Fibroblast of lung (primary cell): Measurements from ENCODE around the gene FGR. TPM values are rescaled to one million over a fixed set of nuclear protein-coding genes. Genes with fewer than 3 reads are reported as not detected.

Experiments used
- DNase-seq, 2 donors: peaks; one replicate each; pipeline versions ENCODE4 v3.0.0 to v3.0.0-alpha.2; 2010; ENCODE audit warnings: low read depth in 2 of 2
- H2AFZ ChIP-seq: 2 replicates; pipeline ENCODE4 v1.5.1; 2012; ENCODE audit warnings: low read length, control low read depth, inconsistent platforms
- H3K27ac ChIP-seq: 2 replicates; pipeline ENCODE4 v1.5.1; 2011; ENCODE audit warnings: low read length, control low read depth; ENCODE audit not compliant: insufficient read depth
- H3K27me3 ChIP-seq: 2 replicates; pipeline ENCODE4 v1.5.1; 2011; ENCODE audit warnings: mild to moderate bottlenecking, low read length; ENCODE audit not compliant: control insufficient read depth, insufficient read depth
- H3K36me3 ChIP-seq: 2 replicates; pipeline ENCODE4 v1.5.1; 2011; ENCODE audit warnings: low read length; ENCODE audit not compliant: control insufficient read depth, insufficient read depth
- H3K4me1 ChIP-seq: 2 replicates; pipeline ENCODE4 v1.5.1; 2011; ENCODE audit warnings: low read length; ENCODE audit not compliant: control insufficient read depth, insufficient read depth; ENCODE audit errors: extremely low read depth
- H3K4me2 ChIP-seq: 2 replicates; pipeline ENCODE4 v1.5.1; 2011; ENCODE audit warnings: low read length, control low read depth; ENCODE audit not compliant: insufficient read depth; ENCODE audit errors: extremely low read depth
- H3K4me3 ChIP-seq, 4 experiments: fragments of 200-600 bp in 1 of 4; sonication (generic) in 1 of 4; replicated peaks in 1 of 4; 2 replicates each; pipeline ENCODE4 v1.5.1; 2011 to 2016; ENCODE audit warnings: low read length in 4 of 4, low read depth in 3 of 4, mild to moderate bottlenecking in 3 of 4, control low read depth in 2 of 4, inconsistent platforms in 1 of 4, mixed read lengths in 1 of 4; ENCODE audit not compliant: insufficient read depth in 1 of 4; ENCODE audit errors: control extremely low read depth in 1 of 4
- H3K79me2 ChIP-seq: 2 replicates; pipeline ENCODE4 v1.5.1; 2012; ENCODE audit warnings: mild to moderate bottlenecking, low read length, inconsistent platforms; ENCODE audit not compliant: control insufficient read depth, insufficient read depth
- H3K9ac ChIP-seq: 2 replicates; pipeline ENCODE4 v1.5.1; 2011; ENCODE audit warnings: mild to moderate bottlenecking, low read length, control low read depth; ENCODE audit not compliant: insufficient read depth
- H3K9me3 ChIP-seq: 2 replicates; pipeline ENCODE4 v1.5.1; 2012; ENCODE audit warnings: low read depth, low read length; ENCODE audit not compliant: control insufficient read depth, insufficient read depth
- H4K20me1 ChIP-seq: 2 replicates; pipeline ENCODE4 v1.5.1; 2011; ENCODE audit warnings: low read length; ENCODE audit not compliant: control insufficient read depth, insufficient read depth; ENCODE audit errors: extremely low read depth
- EZH2 ChIP-seq: IDR thresholded peaks from 2 replicates; pipeline ENCODE4 v1.5.1; 2012; ENCODE audit warnings: low read length, control low read depth, mild to moderate bottlenecking; ENCODE audit errors: missing control alignments
- polyA plus RNA-seq, 2 donors: library from polyadenylated mRNA; depleted of rRNA in 1 of 2; stranded (reverse) in 1 of 2; unstranded in 1 of 2; fragments of >200 nt; gene quantifications; 2 replicates each; pipeline ENCODE4 v1.2.1, GENCODE V29; 2011 to 2012; ENCODE audit warnings: missing spikeins in 1 of 2
- total RNA-seq: library from RNA; depleted of rRNA; stranded (reverse); fragments of >200 nt; gene quantifications from 2 replicates; pipeline ENCODE4 v1.2.1, GENCODE V29; 2014
- TF ChIP-seq, protein P1 (sequence below), 2 donors: IDR thresholded peaks in 1 of 2; conservative IDR thresholded peaks in 1 of 2; 1 replicate in 1 of 2; 2 replicates in 1 of 2; pipeline ENCODE4 v1.5.1; 2011 to 2012; ENCODE audit warnings: low read length in 2 of 2, control low read depth in 1 of 2, inconsistent platforms in 1 of 2, low read depth in 1 of 2, mild to moderate bottlenecking in 1 of 2

Gene FGR
- total and polyA plus RNA-seq, 2 donors (not counting 1 experiment from before 2014, with no cell fraction given): not detected

DNA sequence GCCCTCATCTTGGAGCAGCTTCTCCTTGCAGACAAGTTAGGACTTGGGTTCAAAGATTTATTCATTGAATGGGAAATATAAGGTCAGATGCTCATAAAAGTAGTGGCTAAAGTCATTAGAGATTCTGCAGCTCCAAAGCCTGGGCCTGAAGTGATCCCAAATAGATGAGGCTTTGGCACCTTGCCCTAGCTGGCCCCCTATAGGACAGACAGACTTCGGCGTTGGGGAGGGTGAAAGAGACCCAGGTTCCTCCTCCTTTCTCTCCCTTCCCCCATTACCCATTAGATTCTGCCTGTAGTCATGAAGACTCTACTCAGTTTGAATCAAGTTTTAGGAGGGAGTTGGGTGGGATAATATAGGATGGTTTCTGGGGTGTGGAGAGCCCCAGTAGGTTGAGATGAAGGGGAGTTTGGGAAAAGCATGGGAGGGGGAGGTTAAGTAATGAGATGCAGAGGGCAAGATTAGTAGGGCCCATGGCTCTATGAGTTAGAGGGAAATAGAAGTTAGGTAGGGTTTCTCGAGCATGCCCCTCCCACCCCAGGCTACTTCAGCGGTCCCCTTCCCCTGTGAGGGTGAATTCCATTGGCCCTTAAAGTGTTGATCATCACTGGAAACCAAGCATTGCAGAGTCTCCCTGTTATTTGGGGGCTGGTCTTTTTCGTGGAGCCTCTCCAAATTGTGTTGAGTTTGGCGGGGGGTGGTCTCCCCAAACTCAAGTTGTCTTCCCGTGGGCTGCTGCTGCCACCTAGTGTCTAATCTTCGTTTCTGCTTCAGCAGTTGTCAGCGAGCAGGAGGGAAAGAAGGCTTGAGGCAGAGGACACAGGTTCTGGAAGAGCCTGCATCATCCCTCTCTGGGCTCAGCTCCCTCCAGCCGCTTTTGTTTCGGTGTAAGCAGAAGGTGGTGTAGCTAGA is 28.9 kb downstream of the FGR start:
- Histone ChIP-seq H3K4me1 (peaks cover 14% of the 10 kb centered on the region), H4K20me1 (no peaks in the 10 kb centered on the region), H3K27me3 (peaks cover 12% of the 10 kb centered on the region), H3K27ac (peak overlapping the region; percentile 37), H3K36me3 (no peaks in the 10 kb centered on the region), H3K4me3 (no peak overlapping the region), H3K79me2 (peaks cover 22% of the 10 kb centered on the region), H3K9ac (peak overlapping the region; percentile 23), H2AFZ (no peak overlapping the region), H3K9me3 (no peaks in the 10 kb centered on the region), H3K4me2 (peak overlapping the region; percentile 44)
- TF ChIP-seq, protein P1, sequence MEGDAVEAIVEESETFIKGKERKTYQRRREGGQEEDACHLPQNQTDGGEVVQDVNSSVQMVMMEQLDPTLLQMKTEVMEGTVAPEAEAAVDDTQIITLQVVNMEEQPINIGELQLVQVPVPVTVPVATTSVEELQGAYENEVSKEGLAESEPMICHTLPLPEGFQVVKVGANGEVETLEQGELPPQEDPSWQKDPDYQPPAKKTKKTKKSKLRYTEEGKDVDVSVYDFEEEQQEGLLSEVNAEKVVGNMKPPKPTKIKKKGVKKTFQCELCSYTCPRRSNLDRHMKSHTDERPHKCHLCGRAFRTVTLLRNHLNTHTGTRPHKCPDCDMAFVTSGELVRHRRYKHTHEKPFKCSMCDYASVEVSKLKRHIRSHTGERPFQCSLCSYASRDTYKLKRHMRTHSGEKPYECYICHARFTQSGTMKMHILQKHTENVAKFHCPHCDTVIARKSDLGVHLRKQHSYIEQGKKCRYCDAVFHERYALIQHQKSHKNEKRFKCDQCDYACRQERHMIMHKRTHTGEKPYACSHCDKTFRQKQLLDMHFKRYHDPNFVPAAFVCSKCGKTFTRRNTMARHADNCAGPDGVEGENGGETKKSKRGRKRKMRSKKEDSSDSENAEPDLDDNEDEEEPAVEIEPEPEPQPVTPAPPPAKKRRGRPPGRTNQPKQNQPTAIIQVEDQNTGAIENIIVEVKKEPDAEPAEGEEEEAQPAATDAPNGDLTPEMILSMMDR (conservative IDR thresholded peaks at IDR 0.05 in 1 of 2, IDR thresholded peaks at IDR 0.05 in 1 of 2; ENCODE audit: low read depth in 1 of 2, low read length in 2 of 2): peak; percentile 80 to 85
- no peak for TF ChIP-seq EZH2
- DNase-seq: peak; percentile 46 to 69

DNA sequence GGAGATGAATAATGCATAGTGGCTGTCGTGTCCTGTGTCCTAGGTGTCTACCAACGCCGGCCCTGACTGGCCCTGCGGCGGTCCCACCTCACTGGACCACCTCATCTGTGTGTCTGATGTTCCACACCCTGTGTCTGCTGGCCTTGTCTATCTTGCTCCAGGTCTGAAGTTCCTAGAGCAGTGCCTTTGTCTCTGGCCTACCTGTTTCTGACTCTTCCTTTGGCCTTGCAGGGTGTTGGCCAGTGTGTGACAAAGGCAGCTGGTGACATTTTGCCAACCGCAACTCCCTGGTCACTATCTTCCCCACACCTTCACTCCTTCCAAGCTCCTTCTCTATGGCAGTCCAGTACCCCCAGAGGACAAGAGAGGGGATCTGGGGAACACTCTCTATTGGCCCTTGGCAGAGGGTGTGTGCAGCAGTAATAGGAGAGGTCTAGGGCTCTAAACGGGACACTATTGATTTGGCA is 29.7 kb downstream of the FGR start:
- Histone ChIP-seq H3K79me2 (peaks cover 29% of the 10 kb centered on the region), H3K27me3 (peaks cover 5% of the 10 kb centered on the region), H3K27ac (no peak overlapping the region), H3K4me1 (peaks cover 14% of the 10 kb centered on the region), H3K9ac (no peak overlapping the region), H3K4me2 (no peak overlapping the region), H3K4me3 (no peak overlapping the region), H4K20me1 (no peaks in the 10 kb centered on the region), H2AFZ (no peak overlapping the region), H3K9me3 (no peaks in the 10 kb centered on the region), H3K36me3 (no peaks in the 10 kb centered on the region)
- TF ChIP-seq, protein P1 (conservative IDR thresholded peaks at IDR 0.05 in 1 of 2, IDR thresholded peaks at IDR 0.05 in 1 of 2; ENCODE audit: low read depth in 1 of 2, low read length in 2 of 2): no peak
- no peak for TF ChIP-seq EZH2
- no peak for DNase-seq

DNA sequence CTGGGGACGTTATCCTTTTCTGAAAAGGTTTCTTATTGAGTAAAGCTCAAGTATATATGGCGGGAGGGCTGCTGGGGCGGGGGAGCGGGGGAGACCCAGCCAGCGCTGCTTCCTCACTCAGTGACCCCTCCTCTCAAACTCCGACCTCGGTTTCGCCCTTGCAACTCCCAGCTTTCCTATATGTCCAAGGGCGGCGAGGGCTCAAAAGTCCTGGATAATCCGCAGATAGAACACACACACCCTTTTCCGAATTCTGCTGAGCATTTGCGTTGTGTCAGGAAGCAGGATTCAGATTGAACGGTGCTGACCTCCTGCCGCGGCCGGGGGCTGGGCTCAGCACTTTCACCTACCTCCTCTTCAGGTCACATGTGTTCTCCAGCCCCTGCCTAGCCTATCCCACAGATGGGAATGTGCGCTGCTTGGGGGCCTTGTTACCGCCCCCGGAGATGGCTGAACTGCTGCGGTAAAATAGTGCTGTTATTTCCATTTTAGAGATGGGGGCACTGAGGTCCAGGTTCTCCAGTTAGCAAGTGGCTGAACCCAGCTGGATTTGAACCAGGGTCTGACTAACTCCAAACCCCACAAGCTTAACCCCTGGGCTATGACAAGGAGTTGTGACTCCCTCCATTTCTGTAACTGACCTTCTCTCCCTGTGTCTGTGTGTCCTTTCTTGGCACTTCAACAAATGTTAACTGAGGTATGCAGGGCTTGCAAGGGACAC is 30.2 kb downstream of the FGR start:
- Histone ChIP-seq H3K27me3 (no peaks in the 10 kb centered on the region), H3K79me2 (peaks cover 33% of the 10 kb centered on the region), H3K4me1 (peaks cover 17% of the 10 kb centered on the region), H3K4me3 (peak overlapping the region in 2 of 4 experiments; percentile 40 to 92), H3K4me2 (no peak overlapping the region), H3K27ac (no peak overlapping the region), H2AFZ (no peak overlapping the region), H3K36me3 (no peaks in the 10 kb centered on the region), H4K20me1 (no peaks in the 10 kb centered on the region), H3K9me3 (no peaks in the 10 kb centered on the region), H3K9ac (no peak overlapping the region)
- no peak for DNase-seq
- no peak for TF ChIP-seq EZH2
- TF ChIP-seq, protein P1 (conservative IDR thresholded peaks at IDR 0.05 in 1 of 2, IDR thresholded peaks at IDR 0.05 in 1 of 2; ENCODE audit: low read depth in 1 of 2, low read length in 2 of 2): no peak
